ENCODE measurements around the gene NPHS1.

The NPHS1 gene

DNA sequence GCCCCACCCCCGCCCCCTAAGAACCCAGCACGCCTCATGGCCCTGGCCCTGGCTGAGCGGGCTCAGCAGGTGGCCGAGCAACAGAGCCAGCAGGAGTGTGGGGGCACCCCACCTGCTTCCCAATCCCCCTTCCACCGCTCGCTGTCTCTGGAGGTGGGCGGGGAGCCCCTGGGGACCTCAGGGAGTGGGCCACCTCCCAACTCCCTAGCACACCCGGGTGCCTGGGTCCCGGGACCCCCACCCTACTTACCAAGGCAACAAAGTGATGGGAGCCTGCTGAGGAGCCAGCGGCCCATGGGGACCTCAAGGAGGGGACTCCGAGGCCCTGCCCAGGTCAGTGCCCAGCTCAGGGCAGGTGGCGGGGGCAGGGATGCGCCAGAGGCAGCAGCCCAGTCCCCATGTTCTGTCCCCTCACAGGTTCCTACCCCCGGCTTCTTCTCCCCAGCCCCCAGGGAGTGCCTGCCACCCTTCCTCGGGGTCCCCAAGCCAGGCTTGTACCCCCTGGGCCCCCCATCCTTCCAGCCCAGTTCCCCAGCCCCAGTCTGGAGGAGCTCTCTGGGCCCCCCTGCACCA, 65.0 kb downstream of the NPHS1 start:
- DNase-seq (ENCODE audit: low spot score) = no peak

DNA sequence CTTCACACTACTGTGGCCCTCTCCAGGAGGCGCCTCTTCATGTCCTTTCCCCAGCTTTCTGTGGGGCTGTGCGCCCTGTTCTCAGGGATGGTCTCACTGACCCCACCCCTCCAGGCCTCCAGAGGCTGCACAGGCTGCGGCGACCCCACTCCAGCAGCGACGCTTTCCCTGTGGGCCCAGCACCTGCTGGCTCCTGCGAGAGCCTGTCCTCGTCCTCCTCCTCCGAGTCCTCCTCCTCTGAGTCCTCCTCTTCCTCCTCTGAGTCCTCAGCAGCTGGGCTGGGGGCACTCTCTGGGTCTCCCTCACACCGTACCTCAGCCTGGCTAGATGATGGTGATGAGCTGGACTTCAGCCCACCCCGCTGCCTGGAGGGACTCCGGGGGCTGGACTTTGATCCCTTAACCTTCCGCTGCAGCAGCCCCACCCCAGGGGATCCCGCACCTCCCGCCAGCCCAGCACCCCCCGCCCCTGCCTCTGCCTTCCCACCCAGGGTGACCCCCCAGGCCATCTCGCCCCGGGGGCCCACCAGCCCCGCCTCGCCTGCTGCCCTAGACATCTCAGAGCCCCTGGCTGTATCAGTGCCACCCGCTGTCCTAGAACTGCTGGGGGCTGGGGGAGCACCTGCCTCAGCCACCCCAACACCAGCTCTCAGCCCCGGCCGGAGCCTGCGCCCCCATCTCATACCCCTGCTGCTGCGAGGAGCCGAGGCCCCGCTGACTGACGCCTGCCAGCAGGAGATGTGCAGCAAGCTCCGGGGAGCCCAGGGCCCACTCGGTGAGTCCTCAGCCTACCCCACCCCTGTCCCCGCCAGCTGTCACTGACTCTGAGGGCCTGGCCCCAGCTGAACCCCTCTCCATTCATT, 65.8 kb downstream of the NPHS1 start:
- peak; percentile 75 for DNase-seq (ENCODE audit: low spot score)

DNA sequence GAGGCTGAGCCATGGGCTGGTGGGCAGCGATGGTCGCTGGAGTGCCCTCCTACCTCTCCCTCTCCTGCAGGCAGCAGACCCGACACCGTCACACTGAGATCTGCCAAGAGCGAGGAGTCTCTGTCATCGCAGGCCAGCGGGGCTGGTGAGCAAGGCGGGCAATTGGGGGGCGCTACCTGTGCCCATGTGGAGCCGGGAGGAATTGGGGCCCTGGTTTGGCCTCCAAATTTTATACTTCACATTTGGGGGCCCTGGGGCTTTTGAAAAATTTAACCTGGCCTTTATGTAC, 67.0 kb downstream of the NPHS1 start:
- DNase-seq (ENCODE audit: low spot score) = no peak

DNA sequence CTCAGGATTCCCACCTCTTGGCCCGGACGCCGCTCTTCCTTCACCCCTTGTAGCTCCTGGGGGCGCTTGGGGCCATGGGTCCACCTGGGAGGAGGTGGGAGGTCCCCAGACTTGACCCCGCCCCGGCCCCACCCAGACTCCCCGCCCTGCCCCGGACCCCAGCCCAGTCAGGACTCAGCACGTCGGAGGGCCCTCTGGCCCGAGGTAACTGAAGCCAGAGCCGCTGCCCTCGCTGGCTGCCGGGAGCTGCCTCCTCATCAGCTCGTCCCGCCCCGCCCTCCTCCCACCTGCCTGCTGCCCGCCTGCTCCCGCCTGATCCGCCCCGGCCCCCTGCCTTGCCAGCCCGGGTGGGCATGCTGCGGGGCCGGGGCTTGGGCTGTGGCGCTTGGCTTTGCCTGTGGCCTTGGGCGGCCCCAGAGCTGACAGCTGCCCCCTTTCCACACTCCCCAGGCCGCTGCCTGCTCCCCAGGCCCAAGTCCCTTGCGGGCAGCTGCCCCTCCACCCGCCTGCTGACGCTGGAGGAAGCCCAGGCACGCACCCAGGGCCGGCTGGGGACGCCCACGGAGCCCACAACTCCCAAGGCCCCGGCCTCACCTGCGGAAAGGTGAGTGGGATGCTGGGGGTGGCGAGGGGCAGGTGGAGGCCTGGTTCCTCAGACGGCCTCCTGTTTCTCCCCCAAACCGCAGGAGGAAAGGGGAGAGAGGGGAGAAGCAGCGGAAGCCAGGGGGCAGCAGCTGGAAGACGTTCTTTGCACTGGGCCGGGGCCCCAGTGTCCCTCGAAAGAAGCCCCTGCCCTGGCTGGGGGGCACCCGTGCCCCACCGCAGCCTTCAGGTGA, 67.6 kb downstream of the NPHS1 start:
- DNase-seq (ENCODE audit: low spot score) = no peak

DNA sequence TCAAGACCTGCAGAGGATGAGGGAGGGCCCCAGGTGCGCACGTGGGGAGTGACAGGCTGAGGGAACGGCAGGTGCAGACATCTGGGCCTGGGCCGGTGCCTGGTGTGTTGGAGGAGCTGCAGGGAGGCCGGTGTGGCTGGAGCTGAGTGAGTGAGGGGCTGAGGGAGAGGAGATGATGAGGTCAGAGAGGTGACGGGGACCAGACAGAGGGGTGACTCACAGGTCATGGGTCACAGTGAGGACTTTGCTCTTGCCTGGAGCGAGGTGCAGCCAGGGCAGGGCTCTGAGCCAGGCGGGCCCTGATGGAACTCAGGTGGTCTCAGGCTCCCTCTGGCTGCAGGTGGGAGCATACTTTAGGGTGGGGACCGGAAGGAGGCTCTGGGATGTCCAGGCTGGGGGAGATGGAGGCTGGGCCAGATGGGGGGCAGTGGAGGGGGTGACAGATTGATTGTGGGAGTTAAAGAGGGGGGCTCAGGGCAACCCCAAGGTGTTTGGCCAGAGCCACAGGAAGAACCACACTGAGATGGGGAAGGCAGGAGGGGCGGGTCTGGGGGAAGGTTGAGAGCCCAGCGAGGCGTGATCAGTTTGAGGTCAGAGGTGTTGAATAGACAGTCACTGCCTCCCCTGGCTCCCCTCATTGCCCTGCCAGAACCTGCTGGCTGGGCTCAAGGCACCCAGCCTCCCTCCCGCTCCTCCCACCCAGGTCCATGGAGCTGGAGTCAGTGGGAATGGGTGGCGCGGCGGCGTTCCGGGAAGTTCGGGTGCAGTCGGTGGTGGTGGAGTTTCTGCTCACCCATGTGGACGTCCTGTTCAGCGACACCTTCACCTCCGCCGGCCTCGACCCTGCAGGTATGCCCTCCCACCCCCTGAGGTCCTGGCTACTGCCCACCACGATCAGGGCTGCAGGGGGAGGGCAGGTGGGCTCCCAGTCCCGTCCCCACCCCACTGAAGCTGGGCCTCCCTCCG, 68.6 kb downstream of the NPHS1 start:
- DNase-seq (ENCODE audit: low spot score) = no peak

DNA sequence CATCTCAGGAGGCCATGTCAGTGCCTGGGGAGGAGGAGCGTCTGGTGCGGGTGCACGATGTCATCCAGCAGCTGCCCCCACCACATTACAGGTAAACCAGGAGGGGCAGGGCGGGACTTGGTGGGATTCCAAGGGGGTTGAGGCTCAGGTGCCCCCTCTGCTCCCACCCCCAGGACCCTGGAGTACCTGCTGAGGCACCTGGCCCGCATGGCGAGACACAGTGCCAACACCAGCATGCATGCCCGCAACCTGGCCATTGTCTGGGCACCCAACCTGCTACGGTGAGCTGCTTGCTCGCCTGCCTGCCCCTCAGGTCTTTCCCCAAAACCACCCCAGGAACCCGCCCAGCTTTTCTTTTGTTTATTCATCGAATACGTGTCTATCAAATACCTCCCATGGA, 69.7 kb downstream of the NPHS1 start:
- DNase-seq (ENCODE audit: low spot score) = no peak

DNA sequence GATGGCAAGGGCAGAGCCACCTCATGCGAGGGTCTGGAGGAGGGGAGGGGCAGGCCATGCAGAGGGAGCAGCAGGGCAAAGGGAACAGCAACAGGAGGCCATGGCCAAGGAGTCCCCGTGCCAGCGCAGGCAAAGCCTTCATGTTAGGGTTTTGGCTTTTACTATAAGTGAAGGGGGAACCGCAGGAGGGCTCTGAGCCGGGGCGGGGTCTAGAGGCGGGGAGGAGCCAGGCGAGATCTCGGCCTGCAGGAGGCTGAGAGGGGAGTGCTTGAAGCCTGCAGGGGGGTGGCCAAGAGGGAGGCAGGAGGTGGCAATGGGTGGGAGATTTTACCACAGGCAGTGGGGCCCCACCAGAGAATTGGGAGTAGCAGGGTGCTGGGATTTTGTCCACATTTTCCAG, 70.7 kb downstream of the NPHS1 start:
- no peak for DNase-seq (ENCODE audit: low spot score)

DNA sequence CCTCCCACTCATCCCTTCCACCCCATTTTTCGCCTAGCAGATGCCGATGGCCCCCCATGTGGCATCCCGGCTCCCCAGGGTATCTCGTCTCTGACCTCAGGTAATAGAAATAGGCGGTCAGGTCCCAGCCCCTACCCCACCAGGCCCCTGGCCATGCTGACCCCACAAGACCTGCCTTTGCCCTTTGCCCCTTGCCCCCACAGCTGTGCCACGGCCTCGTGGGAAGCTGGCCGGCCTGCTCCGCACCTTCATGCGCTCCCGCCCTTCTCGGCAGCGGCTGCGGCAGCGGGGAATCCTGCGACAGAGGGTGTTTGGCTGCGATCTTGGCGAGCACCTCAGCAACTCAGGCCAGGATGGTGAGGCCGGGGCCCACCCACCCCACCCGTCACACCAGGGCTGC, 71.6 kb downstream of the NPHS1 start:
- no peak for DNase-seq (ENCODE audit: low spot score)

DNA sequence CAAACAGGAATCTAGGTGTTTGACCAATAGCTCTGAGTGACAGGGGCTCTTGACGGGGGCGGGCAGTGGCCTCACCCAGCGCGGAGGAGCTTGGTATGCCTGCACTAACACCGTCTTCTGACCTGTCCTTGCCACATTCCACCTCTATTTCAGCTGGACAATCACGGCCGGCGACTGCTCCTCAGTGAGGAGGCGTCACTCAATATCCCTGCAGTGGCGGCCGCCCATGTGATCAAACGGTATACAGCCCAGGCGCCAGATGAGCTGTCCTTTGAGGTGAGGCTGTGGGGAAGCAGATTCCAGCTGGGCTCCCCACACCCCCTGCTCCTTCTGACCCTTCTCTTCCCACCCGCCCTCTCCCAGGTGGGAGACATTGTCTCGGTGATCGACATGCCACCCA, 72.2 kb downstream of the NPHS1 start:
- DNase-seq (ENCODE audit: low spot score) = no peak

DNA sequence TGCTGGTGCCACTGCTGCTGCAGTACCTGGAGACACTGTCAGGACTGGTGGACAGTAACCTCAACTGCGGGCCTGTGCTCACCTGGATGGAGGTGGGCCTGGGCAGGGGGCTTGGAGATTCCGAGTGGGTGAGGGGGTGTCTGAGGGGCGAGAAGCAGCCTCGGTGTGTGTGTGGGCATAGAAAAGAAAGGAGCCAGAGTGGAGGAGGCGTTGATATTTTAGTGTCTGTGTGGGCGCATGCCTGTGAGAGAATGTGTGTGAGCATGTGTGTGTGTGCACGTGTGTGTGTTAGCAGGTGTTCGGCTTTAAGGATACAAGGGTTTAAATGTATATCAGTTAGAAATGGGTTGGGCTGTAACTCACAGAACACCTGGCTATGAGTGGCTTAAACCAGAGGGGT, 73.3 kb downstream of the NPHS1 start:
- no peak for DNase-seq (ENCODE audit: low spot score)

DNA sequence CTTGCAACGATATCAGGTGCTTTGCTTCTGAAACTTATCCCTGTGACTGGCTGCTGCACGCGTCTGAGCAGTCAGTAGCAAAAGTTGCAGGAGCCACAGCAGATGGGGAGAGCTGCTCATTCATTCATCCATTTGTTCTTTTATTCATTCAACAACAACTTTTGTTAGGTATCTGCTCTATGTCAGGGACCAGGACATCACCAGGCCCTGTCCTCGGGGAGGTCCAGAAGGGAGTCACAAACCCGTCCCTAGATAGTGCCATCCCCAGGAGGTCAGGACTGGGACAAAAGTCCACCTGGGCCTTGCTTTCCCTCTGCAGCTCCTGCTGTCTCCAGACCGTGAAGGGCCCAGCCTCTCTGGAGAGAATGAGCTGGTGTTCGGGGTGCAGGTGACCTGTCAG, 74.3 kb downstream of the NPHS1 start:
- DNase-seq (ENCODE audit: low spot score) = no peak

DNA sequence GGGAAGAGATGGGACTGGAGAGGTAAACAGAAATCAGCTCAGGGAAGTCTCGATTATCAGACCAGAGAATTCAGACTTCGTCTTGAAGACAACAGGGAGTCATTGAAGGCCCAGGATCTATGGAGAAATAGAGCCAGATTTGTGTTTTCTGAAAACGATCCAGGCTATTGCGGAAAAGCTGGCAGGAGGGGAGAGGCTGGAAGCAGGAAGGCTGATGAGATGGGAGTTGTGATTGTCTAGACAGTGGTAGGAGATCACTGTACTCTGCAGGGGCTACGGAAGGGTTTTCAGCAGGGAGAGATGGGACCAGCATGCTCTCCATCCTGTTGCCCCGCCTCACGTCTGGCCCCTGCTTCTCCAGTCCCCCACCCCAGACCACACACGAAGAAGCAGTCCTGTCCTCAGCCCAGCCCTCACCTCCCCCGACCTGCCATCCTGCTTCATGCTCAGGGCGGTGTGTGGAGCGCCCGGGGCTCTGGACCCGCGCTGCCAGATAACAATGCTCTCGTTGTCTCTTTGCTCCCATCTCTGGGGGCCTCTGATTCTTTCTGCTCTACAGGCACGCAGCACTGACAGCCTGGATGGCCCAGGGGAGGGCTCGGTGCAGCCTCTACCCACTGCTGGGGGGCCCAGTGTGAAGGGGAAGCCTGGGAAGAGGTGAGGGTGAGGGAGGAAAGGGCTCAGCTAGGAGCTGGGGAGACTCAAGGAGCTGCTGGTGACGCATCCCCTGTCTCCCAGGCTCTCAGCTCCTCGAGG, 75.0 kb downstream of the NPHS1 start:
- DNase-seq (ENCODE audit: low spot score) = no peak

DNA sequence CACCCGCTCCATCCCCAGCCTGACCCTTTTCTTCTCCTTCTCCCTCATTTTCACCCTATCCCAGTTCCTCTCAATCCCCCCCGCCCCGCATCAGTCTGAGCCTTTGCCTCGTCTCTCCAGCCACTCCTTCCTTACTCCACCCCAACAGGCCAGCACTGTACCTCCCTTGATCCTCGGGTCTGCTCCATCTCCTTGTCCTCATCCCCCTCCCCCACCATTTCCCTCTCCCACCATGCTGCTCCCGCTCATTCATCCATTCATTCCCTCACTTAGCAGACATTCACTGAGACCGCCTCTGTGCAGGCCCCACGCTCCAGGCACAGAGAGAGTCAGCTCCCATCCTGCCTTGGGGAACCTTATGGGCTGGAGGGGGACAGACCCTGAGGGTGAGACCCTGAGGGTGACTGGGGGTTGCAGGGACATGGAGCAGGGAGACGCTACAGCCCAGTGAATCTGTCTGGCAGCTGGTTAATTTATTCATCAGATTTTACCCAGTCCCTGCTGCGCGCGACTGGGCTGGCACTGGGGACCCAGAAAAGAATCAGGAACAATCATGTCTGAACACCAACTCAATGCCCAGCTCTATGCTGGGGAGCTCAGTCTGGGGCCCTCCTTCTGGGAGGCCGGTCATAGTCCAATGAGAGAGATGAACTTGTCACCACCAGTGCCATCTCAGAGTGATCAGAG, 76.1 kb downstream of the NPHS1 start:
- no peak for DNase-seq (ENCODE audit: low spot score)

Measured in HuH-7.5 (cell line).